HG03521 (cell line): ENCODE data around the gene CEP250.
"Not testable (repeated sequence)": the region's sequence is repeated elsewhere in the genome, so short reads cannot be mapped to it uniquely, and the experiment has no call there.

ENCODE experiments used
- ATAC-seq: cut with Tn5 transposase; IDR thresholded peaks from one replicate; pipeline ENCODE4 v1.9.1; 2021; ENCODE audit warnings: mild to moderate bottlenecking, moderate library complexity; ENCODE audit not compliant: unreplicated experiment

CEP250 gene

DNA sequence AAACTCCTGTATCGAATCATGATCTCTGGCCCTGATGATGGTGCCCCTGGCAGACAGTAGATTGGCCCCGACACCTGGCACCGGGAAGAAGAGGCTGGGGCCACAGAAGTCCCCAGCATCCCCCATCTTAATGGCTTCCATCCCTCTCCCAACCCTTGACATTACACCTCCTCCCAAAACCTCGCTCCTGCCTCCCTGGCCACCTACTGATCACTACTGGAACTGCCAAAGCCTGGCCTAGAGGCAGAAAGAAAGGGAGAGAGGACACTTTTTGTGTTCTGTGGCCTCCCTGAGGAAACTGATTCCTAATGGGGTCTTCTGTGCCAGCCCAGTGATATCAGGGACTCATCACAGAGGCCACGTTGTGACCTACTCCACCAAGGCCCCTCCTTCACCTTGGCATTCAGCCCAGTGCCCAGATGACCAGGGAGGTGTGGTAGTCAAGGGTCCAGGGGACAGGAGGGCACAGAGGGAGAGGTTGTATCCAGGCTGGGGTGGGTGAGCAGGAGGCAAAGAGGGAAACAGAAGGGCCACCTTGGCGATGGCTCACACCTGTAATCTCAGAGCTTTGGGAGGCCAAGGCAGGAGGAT lies 68.0 kb downstream of the CEP250 start:
- ATAC-seq, result no peak

- ATAC-seq, result no peak
Observed at GRCh38 chr20:35525639-35526038, 70.2 kb downstream of the CEP250 start.

- ATAC-seq, result no peak
Observed at GRCh38 chr20:35527122-35527769, 71.8 kb downstream of the CEP250 start.

DNA sequence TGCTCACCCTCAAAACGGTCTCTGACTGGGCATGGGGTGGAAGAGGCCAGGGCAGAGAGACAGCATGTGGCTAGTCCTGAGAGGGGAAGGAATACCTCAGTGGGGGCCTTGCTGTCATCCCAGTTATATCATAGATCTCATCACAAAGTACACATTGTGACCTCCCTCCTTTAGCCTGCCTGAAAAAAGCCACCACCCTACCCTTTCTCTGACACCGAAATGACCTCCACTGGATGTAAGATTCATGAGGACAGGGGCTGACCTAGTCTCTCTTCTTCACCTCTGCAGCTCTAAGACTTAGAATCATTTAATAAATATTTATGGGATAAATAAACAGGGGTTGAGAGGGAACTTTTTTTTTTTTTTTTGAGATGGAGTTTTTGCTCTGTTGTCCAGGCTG lies 74.2 kb downstream of the CEP250 start, which contains the start of gene C20orf173:
Gene C20orf173 (minus strand): TSS at position 101 of the 400 bp plus-strand sequence. CDS start 279 bp downstream, outside the sequence.
- no peak for ATAC-seq

DNA sequence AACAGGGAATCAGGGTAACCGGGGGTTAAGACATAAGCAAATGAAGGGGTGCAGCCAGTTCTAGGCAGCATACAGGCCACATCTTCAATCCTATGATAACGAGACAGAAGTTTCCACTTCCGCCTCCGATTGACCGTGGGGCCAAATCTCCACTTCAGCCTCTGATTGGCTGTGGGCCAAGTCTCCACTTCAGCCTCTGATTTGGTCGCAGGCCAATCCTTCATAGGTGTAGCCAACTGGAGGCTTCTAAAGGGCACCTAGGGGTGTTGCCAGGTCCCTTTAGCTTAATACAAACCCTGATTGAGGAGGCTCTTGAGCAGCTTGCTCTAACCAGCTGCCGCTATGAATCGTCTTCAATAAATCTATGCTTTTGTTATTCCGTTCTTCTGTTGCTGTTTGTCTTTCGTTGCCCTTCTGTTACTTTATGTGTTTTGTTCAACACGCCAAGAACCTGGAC lies 84.4 kb downstream of the CEP250 start:
- ATAC-seq, result no peak

- no peak for ATAC-seq
Observed at GRCh38 chr20:35541118-35541782, 85.9 kb downstream of the CEP250 start.

DNA sequence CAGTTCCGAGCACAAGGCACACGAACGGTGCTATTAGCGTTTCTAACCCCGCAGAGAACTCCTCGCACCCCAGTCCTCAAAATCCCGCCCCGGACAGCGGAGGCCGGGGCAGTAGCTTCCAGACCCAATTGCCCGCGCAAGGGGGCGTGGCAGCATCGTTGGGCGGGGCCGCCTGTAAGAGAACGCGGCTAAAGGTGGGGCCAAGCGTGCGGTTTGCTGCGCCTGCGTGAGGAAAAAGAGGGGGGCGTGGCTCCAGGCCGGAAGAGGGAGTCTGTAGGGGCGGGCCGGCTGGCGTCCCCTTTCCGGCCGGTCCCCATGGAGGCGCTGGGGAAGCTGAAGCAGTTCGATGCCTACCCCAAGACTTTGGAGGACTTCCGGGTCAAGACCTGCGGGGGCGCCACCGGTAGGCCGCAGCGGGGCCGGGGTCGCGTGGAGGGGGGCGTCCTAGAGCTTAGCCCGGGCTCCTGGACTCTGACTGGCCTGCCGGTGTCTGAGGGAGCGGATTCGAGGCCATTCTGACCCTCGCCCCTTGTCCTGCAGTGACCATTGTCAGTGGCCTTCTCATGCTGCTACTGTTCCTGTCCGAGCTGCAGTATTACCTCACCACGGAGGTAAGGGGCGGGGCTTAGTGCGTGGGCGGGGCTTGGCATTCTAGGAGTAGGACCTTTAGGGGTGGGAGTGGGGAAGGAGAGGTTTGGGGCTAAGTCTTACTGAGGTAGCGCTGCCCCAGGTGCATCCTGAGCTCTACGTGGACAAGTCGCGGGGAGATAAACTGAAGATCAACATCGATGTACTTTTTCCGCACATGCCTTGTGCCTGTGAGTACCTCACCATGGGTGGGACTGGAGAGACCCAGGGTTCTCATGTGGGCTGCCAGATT lies 86.6 kb downstream of the CEP250 start, which contains the start of gene ERGIC3:
Gene ERGIC3 (plus strand): TSS at position 296 of the 880 bp plus-strand sequence. CDS start 20 bp downstream, at position 316.
- ATAC-seq, result peak; percentile 90

GRCh38 chr20:35542990-35543389 lies 87.6 kb downstream of the CEP250 start:
- ATAC-seq, result no peak

DNA sequence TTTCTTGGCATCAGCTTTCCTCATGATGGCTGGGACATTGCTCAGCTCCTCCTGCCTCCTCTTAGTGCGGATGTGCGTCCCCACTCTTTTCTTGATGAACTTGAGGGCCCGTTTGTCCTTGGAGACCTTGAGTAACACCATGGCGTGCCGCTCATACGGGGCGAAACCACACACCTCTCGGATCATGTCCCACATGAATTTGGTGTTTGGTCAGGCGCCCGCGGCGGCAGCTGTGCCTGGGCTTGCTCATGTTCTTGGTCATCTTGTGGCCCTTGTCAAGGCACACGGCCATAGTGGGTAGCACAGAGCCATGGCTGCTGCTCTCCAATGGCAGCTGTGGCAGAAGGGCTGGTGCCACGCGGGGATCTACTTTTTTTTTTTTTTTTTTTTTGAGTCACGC lies 89.0 kb downstream of the CEP250 start:
- ATAC-seq, result no peak

DNA sequence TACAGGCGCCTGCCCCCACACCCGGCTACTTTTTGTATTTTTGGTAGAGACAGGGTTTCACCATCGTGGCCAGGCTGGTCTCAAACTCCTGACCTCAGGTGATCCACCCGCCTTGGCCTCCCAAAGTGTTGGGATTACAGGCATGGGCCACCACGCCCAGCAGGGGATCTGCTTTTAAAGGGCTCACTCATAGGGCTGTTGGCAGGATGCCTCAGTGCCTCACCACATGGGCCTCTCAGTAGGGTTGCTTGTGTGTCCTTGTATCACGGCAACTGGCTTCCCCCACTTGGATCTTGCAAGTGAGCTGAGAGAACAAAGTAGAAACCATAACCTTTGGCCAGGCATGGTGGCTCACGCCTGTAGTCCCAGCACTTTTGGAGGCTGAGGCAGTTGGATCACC lies 89.5 kb downstream of the CEP250 start:
- not testable (repeated sequence) for ATAC-seq

GRCh38 chr20:35546127-35546526 lies 90.7 kb downstream of the CEP250 start:
- no peak for ATAC-seq

GRCh38 chr20:35547329-35547728 lies 91.9 kb downstream of the CEP250 start:
- no peak for ATAC-seq

DNA sequence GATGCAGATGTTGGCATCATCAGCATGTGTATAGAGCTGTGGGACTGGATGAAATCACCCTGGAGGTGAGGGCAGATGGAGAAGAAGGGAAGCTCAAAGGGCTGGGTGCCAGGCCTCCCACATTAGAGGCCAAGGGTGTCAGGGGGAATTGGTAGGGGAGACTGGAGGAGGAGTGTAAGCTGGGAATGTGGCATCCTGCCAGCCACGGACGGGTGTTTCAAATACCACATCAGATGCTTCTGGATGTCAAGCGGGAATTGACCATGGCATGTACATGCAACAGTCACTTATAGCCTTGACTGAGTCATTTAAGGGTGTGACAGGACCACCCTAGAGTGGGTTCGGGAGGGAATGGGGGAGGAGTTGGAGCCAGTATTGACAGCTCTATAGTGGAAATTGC lies 96.1 kb downstream of the CEP250 start:
- ATAC-seq, result no peak

DNA sequence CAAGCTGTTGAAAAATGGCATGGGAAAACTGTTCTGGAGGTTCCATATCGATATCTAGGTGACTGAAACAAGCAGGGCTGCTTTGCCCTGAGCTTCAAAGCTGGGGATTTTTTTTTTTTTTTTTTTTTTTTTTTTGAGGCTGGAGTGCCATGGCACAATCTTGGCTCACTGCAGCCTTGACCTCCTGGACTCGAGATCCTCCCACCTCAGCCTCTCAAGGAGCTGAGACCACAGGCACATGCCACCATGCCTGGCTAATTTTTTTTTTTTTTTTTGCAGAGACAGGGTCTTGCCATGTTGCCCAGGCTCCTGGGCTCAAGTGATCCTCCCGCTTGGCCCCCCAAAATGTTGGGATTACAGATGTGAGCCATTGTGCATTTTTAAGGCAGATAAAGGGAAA lies 97.5 kb downstream of the CEP250 start:
- no peak for ATAC-seq

DNA sequence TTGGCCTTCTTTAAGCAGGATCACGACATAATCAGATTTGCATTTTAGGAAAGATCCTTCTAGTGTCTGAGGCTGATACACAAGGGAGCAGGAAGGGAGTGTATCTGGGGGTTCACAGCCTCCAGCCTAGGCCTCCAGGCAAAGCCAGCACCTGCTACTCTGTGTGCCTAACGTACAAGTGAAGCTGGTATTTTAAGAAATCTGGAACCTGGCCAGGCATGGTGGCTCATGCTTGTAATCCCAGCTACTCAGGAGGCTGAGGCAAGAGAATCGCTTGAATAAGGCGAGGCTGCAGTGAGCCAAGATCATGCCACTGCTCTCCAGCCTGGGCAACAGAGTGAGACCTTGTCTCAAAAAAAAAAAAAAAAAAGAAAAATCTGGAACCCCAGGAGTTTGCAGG lies 100.1 kb downstream of the CEP250 start:
- not testable (repeated sequence) for ATAC-seq

DNA sequence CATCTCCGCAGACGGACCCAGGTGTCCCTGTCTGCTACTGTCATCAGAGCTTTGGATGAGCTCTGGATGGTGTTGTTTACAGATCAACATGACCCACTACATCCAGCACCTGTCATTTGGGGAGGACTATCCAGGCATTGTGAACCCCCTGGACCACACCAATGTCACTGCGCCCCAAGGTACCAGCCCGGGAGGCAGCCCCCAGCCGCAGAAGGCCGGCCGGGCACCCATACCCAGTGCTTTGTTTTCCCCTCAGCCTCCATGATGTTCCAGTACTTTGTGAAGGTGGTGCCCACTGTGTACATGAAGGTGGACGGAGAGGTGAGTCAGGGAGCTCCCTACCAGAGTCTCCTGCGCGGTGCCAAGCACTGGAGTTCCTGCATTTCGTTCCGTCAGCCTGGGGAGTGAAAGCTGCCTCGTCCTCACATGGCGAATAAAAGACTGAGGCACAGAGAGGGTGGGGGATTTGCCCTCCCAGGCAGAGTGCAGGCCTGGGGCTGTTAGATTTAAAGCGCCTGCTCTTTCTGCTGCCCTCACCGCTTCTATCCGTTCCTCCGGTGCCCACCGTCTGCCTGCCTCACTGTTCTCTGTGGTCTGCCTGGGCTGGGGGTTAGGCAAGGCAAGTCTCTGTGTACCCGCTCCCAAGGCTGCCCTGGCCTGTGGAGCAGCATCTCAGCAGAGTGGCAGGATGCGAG lies 100.7 kb downstream of the CEP250 start:
- ATAC-seq, result no peak

DNA sequence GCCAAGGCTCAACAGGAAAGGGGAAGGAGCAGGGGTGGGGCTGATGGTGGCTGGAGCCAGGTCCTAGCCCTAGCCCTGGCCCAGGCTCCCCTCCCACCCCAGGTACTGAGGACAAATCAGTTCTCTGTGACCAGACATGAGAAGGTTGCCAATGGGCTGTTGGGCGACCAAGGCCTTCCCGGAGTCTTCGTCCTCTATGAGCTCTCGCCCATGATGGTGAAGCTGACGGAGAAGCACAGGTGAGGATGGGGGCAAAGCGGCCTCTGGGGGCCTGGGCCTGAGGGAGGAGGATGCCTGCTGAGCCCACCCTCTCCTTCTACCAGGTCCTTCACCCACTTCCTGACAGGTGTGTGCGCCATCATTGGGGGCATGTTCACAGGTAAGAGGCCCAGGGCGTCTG lies 101.5 kb downstream of the CEP250 start:
- ATAC-seq, result no peak

- ATAC-seq, result no peak
Observed at GRCh38 chr20:35558451-35558850, 103.1 kb downstream of the CEP250 start.

GRCh38 chr20:35559042-35559693 lies 103.8 kb downstream of the CEP250 start:
- ATAC-seq, result no peak

GRCh38 chr20:35560105-35560511 lies 104.7 kb downstream of the CEP250 start:
- no peak for ATAC-seq
